GM12801 (cell line): ENCODE measurements around the gene NRG3.

Experiments
- CTCF ChIP-seq: IDR thresholded peaks from one replicate; pipeline ENCODE4 v1.5.1; 2011; ENCODE audit warnings: control low read depth; ENCODE audit not compliant: insufficient read length; ENCODE audit errors: extremely low read depth

NRG3 gene

GRCh38 chr10:82961864-82962263 is 1086.9 kb downstream of the NRG3 start:
- TF ChIP-seq CTCF, result no peak

GRCh38 chr10:82966130-82966529 is 1091.1 kb downstream of the NRG3 start:
- no peak for TF ChIP-seq CTCF

- no peak for TF ChIP-seq CTCF
These were observed 1093.5 kb downstream of the NRG3 start for GRCh38 chr10:82968533-82968932.

- TF ChIP-seq CTCF, result no peak
These were observed 1094.4 kb downstream of the NRG3 start for GRCh38 chr10:82969405-82969804.

- TF ChIP-seq CTCF, result no peak
These were observed 1105.3 kb downstream of the NRG3 start for GRCh38 chr10:82980321-82980720.

- no peak for TF ChIP-seq CTCF
These were observed 1106.2 kb downstream of the NRG3 start for GRCh38 chr10:82981137-82981723.

- no peak for TF ChIP-seq CTCF
These were observed 1107.2 kb downstream of the NRG3 start for GRCh38 chr10:82982110-82982608.
